ENCODE results near the gene DOP1A. TPM values are rescaled to one million over a fixed set of nuclear protein-coding genes. Genes with fewer than 3 reads are reported as not detected.

Gene DOP1A
- total RNA-seq, 4 donors from 2014 or later, result 32.8 to 48.1 (median 36.0) TPM

DNA sequence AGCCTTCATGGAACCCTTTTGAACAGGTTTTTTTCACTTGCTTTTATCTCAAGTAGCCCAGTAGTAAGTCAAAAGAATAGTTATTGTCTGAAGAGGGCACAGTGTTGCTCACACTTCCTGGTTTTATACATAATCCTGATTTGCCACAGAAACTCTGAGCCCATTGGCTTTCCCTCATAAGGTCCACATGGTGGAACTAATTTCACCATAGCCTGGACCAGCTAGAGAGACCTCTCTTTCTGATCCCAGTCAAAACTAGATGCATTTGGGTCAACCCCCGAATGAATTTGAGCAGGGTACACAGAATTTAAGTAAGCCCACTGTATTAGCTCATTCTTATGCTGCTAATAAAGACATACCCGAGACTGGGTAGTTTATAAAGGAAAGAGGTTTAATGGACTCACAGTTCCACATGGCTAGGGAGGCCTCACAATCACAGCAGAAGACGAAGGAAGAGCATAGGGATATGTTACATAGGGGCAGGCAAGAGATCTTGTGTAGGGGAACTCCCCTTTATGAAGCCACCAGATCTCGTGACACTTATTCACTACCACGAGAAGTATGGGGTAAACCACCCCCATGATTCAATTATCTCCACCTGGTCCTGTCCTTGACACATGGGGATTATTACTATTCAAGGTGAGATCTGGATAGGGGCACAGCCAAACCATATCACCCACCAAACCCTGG lies 131.8 kb downstream of the DOP1A start:
- Histone ChIP-seq H3K4me1 (peaks cover 0 to 10% (median 0%) of the 10 kb centered on the region in 3 donors), H3K27me3 (no peaks in the 10 kb centered on the region), H3K9me3 (no peaks in the 10 kb centered on the region), H3K4me3 (no peak overlapping the region), H3K27ac (no peak overlapping the region), H3K36me3 (peaks cover 0 to 24% of the 10 kb centered on the region in 2 donors)
- WGBS, 2 donors (ENCODE audit: low coverage in 1 of 2), result 90 to 94% methylated on average over 2 to 3 of the region's 5 CpGs
- TF ChIP-seq POLR2AphosphoS5 (IDR thresholded peaks at IDR 0.05) (no peak), POLR2A (IDR thresholded peaks at IDR 0.05) (no peak), EP300 (IDR thresholded peaks at IDR 0.05) (no peak)
- TF ChIP-seq, protein P1, sequence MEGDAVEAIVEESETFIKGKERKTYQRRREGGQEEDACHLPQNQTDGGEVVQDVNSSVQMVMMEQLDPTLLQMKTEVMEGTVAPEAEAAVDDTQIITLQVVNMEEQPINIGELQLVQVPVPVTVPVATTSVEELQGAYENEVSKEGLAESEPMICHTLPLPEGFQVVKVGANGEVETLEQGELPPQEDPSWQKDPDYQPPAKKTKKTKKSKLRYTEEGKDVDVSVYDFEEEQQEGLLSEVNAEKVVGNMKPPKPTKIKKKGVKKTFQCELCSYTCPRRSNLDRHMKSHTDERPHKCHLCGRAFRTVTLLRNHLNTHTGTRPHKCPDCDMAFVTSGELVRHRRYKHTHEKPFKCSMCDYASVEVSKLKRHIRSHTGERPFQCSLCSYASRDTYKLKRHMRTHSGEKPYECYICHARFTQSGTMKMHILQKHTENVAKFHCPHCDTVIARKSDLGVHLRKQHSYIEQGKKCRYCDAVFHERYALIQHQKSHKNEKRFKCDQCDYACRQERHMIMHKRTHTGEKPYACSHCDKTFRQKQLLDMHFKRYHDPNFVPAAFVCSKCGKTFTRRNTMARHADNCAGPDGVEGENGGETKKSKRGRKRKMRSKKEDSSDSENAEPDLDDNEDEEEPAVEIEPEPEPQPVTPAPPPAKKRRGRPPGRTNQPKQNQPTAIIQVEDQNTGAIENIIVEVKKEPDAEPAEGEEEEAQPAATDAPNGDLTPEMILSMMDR (IDR thresholded peaks at IDR 0.05), result no peak
- ATAC-seq, result no peak

DNA sequence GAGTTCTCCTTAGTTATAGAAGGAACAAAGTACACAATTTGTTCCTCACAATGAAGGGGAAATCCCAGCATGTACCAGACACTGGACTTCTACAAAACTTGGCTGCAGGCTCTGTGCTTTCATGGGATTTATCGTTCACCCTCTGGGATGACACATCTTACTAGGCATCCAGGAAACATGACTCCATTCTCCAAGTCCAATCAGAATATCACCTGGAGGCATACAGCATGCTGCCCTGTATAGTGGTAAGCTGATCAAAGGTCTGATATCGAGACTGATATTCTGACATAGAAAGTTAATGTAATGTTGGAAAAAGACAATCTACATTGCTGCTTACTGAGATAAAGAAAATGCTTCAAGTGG lies 132.4 kb downstream of the DOP1A start:
- 63 to 67% methylated on average over 2 of the region's 2 CpGs for WGBS, 2 donors (ENCODE audit: low coverage in 1 of 2)
- Histone ChIP-seq H3K27ac (no peak overlapping the region), H3K27me3 (no peaks in the 10 kb centered on the region), H3K9me3 (no peaks in the 10 kb centered on the region), H3K4me3 (no peak overlapping the region), H3K4me1 (peaks cover 0 to 5% (median 0%) of the 10 kb centered on the region in 3 donors), H3K36me3 (peaks cover 0 to 24% of the 10 kb centered on the region in 2 donors)
- no peak for ATAC-seq
- TF ChIP-seq POLR2AphosphoS5 (IDR thresholded peaks at IDR 0.05) (no peak), POLR2A (IDR thresholded peaks at IDR 0.05) (no peak), EP300 (IDR thresholded peaks at IDR 0.05) (no peak)
- TF ChIP-seq, protein P1 (IDR thresholded peaks at IDR 0.05), result no peak

DNA sequence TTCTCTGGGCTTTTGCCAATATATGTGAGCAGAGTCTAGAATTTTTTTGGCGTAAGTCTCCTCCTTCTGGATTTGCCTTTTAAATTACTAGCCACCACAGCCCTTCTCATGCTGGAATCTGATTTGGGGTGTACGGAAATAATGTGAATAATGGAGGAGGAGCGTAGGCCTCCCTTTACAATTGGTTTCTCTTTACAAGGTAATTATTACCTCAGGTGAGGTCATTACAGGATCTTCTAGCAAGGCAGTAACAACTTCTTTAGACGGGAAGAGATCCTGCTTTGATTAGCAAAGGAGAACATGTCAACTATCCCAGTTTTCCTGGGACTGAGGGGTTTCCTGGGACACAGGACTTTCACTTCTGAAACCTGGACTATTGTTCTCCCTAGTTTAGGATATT lies 134.6 kb downstream of the DOP1A start:
- no peaks in the 10 kb centered on the region for H3K27me3 ChIP-seq
- TF ChIP-seq POLR2AphosphoS5 (IDR thresholded peaks at IDR 0.05) (no peak), POLR2A (IDR thresholded peaks at IDR 0.05) (no peak), EP300 (IDR thresholded peaks at IDR 0.05) (no peak)
- TF ChIP-seq, protein P1 (IDR thresholded peaks at IDR 0.05), result no peak
- no peaks in the 10 kb centered on the region for H3K4me1 ChIP-seq
- ATAC-seq, result no peak
- no peak overlapping the region for H3K4me3 ChIP-seq
- no peaks in the 10 kb centered on the region for H3K9me3 ChIP-seq
- H3K36me3 ChIP-seq, result peaks cover 0 to 9% of the 10 kb centered on the region in 2 donors
- 84 to 100% methylated on average over 4 of the region's 4 CpGs for WGBS, 2 donors (ENCODE audit: low coverage in 1 of 2)
- no peak overlapping the region for H3K27ac ChIP-seq

DNA sequence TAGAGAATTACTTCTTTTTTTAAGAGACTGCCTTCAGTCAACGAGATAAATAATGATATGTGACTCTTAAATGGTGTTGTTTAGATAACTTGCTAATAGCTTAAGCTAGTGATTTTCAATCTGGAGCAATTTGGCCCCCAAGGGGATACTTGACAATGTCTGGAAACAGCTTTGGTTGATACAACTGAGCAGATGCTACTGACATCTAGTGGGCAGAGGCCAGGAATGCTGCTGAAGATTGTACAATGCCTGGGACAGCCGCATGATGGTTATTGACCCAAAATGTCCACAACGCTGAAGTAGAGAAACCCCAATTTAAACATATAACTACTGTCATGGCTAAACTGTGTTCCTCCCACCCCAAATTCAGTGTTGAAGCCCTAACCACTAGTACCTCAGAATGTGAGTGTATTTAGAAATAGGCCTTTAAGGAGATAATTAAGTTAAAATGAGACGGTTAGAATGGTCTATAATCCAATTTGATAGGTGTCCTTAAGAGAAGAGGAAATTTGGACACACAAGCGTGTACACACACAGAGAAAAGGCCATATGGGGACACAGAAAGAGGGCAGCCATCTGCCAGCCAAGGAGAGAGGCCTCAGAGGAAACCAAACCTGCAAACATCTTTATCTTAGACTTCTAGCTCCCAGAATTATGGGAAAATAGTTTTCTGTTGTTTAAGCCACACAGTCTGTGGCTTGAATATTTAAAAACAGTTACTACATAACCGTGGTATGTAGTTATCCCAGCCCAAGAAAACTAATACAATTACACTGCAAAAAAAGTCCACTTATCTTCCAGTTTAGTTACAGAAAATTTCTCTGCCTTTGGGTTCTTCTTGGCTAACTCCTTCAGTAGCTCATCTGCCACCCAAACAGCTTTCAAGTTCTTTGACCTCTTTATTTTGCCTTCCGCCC lies 147.9 kb downstream of the DOP1A start:
- H3K27me3 ChIP-seq, result no peaks in the 10 kb centered on the region
- H3K36me3 ChIP-seq, result peaks cover 0 to 17% of the 10 kb centered on the region in 2 donors
- TF ChIP-seq POLR2AphosphoS5 (IDR thresholded peaks at IDR 0.05) (no peak), POLR2A (IDR thresholded peaks at IDR 0.05) (no peak), EP300 (IDR thresholded peaks at IDR 0.05) (no peak)
- TF ChIP-seq, protein P1 (IDR thresholded peaks at IDR 0.05), result peak; percentile 51 to 80 (median 67)
- H3K9me3 ChIP-seq, result no peaks in the 10 kb centered on the region
- no peak overlapping the region for H3K4me3 ChIP-seq
- 32 to 33% methylated on average over 7 of the region's 7 CpGs for WGBS, 2 donors (ENCODE audit: low coverage in 1 of 2)
- no peak overlapping the region for H3K27ac ChIP-seq
- H3K4me1 ChIP-seq, result no peaks in the 10 kb centered on the region
- ATAC-seq, result peak; percentile 84

All from gastroesophageal sphincter (tissue), 4 donors.